Uterus (tissue), 4 donors: ENCODE measurements around the gene HHAT. TPM values are rescaled to one million over a fixed set of nuclear protein-coding genes. Genes with fewer than 3 reads are reported as not detected.

ENCODE experiments used
- DNase-seq, 2 donors: peaks; one replicate each; pipeline ENCODE4 v3.0.0-alpha.2; 2019 to 2020
- H3K27ac ChIP-seq, 2 donors: fragments of 200-600 bp; sonication (generic); 1 replicate in 1 of 2; 2 replicates in 1 of 2; pipeline ENCODE4 v1.5.1; 2016 to 2018
- H3K27me3 ChIP-seq, 2 donors: fragments of 200-600 bp; sonication (generic); one replicate each; pipeline ENCODE4 v1.5.1; 2018 to 2019; ENCODE audit warnings: control low read depth in 1 of 2
- H3K36me3 ChIP-seq, 2 donors: fragments of 200-600 bp; sonication (generic); one replicate each; pipeline ENCODE4 v1.5.1; 2019; ENCODE audit warnings: control low read depth in 1 of 2
- H3K4me1 ChIP-seq, 2 donors: fragments of 200-600 bp; sonication (generic); one replicate each; pipeline ENCODE4 v1.5.1; 2018 to 2019; ENCODE audit warnings: control low read depth in 1 of 2
- H3K4me3 ChIP-seq, 2 donors: fragments of 200-600 bp; sonication (generic); 1 replicate in 1 of 2; 2 replicates in 1 of 2; pipeline ENCODE4 v1.5.1; 2018 to 2019; ENCODE audit warnings: mild to moderate bottlenecking in 1 of 2
- H3K9me3 ChIP-seq, 2 donors: fragments of 200-600 bp; sonication (generic); one replicate each; pipeline ENCODE4 v1.5.1; 2019; ENCODE audit warnings: control low read depth in 1 of 2
- CTCF ChIP-seq, 4 experiments: fragments of 200-600 bp in 2 of 4; fragments of 450-650 bp in 2 of 4; sonication (generic) in 2 of 4; IDR thresholded peaks; one replicate each; pipeline ENCODE4 v1.5.1; 2016 to 2019; ENCODE audit warnings: antibody characterized with exemption in 4 of 4, mild to moderate bottlenecking in 2 of 4, moderate library complexity in 1 of 4
- POLR2A ChIP-seq, 2 donors: fragments of 450-650 bp; IDR thresholded peaks; one replicate each; pipeline ENCODE4 v1.6.1; 2016; ENCODE audit warnings: antibody characterized with exemption in 2 of 2, mild to moderate bottlenecking in 1 of 2, moderate library complexity in 1 of 2
- intact Hi-C: fragments of 100-400 bp; cut with DNase I; formaldehyde crosslinking; loops from one replicate; pipeline ENCODE4 v1.15.1; 2023; ENCODE audit warnings: low total_unique reads
- total RNA-seq, 4 donors: library from RNA; depleted of rRNA in 3 of 4; stranded (reverse); fragments of >200 nt in 3 of 4; gene quantifications; one replicate each; pipeline versions ENCODE4 v1.1.0 to v1.2.4, GENCODE V29; 2014 to 2023
- donor health status: DM: yes; HTN: yes; CAD: no.

Gene HHAT
- total RNA-seq, 4 donors from 2014 or later, result 0.88 to 10.9 (median 3.4) TPM

GRCh38 chr1:210381934-210382333, 53.2 kb downstream of the HHAT start:
- no peak overlapping the region for H3K4me3 ChIP-seq
- intact Hi-C loops, result no loop called here
- no peak overlapping the region for H3K27ac ChIP-seq
- no peak for DNase-seq
- H3K27me3 ChIP-seq, result no peaks in the 10 kb centered on the region
- no peaks in the 10 kb centered on the region for H3K36me3 ChIP-seq
- no peaks in the 10 kb centered on the region for H3K4me1 ChIP-seq
- no peaks in the 10 kb centered on the region for H3K9me3 ChIP-seq
- TF ChIP-seq POLR2A (IDR thresholded peaks at IDR 0.05), result no peak
- no peak for TF ChIP-seq CTCF (IDR thresholded peaks at IDR 0.05)

- Histone ChIP-seq H3K27ac (no peak overlapping the region), H3K4me1 (no peaks in the 10 kb centered on the region), H3K4me3 (no peak overlapping the region), H3K36me3 (no peaks in the 10 kb centered on the region), H3K9me3 (no peaks in the 10 kb centered on the region), H3K27me3 (no peaks in the 10 kb centered on the region)
- no peak for DNase-seq
- intact Hi-C loops, result no loop called here
- no peak for TF ChIP-seq CTCF (IDR thresholded peaks at IDR 0.05)
- no peak for TF ChIP-seq POLR2A (IDR thresholded peaks at IDR 0.05)
These were observed 55.9 kb downstream of the HHAT start for GRCh38 chr1:210384625-210385024.

GRCh38 chr1:210385228-210385627, 56.5 kb downstream of the HHAT start:
- no peaks in the 10 kb centered on the region for H3K36me3 ChIP-seq
- H3K27me3 ChIP-seq, result no peaks in the 10 kb centered on the region
- H3K4me3 ChIP-seq, result no peak overlapping the region
- no peaks in the 10 kb centered on the region for H3K4me1 ChIP-seq
- intact Hi-C loops, result no loop called here
- H3K9me3 ChIP-seq, result no peaks in the 10 kb centered on the region
- no peak for DNase-seq
- no peak for TF ChIP-seq POLR2A (IDR thresholded peaks at IDR 0.05)
- no peak for TF ChIP-seq CTCF (IDR thresholded peaks at IDR 0.05)
- no peak overlapping the region for H3K27ac ChIP-seq

- Histone ChIP-seq H3K27me3 (no peaks in the 10 kb centered on the region), H3K4me1 (no peaks in the 10 kb centered on the region), H3K4me3 (no peak overlapping the region), H3K9me3 (no peaks in the 10 kb centered on the region), H3K27ac (no peak overlapping the region), H3K36me3 (no peaks in the 10 kb centered on the region)
- DNase-seq, result no peak
- no peak for TF ChIP-seq POLR2A (IDR thresholded peaks at IDR 0.05)
- no peak for TF ChIP-seq CTCF (IDR thresholded peaks at IDR 0.05)
- intact Hi-C loops, result no loop called here
These were observed 65.6 kb downstream of the HHAT start for GRCh38 chr1:210394281-210394821.

GRCh38 chr1:210396541-210396940, 67.8 kb downstream of the HHAT start:
- Histone ChIP-seq H3K36me3 (no peaks in the 10 kb centered on the region), H3K4me1 (no peaks in the 10 kb centered on the region), H3K27ac (no peak overlapping the region), H3K4me3 (no peak overlapping the region), H3K9me3 (no peaks in the 10 kb centered on the region), H3K27me3 (no peaks in the 10 kb centered on the region)
- DNase-seq, result no peak
- TF ChIP-seq CTCF (IDR thresholded peaks at IDR 0.05) (no peak), POLR2A (IDR thresholded peaks at IDR 0.05) (no peak)
- intact Hi-C loops, result no loop called here
